ENCODE results near the gene ARL4C. TPM values are rescaled to one million over a fixed set of nuclear protein-coding genes. Genes with fewer than 3 reads are reported as not detected.

ARL4C gene
- total and polyA plus RNA-seq, 8 donors: 15.8 to 28.5 (median 24.2) TPM

DNA sequence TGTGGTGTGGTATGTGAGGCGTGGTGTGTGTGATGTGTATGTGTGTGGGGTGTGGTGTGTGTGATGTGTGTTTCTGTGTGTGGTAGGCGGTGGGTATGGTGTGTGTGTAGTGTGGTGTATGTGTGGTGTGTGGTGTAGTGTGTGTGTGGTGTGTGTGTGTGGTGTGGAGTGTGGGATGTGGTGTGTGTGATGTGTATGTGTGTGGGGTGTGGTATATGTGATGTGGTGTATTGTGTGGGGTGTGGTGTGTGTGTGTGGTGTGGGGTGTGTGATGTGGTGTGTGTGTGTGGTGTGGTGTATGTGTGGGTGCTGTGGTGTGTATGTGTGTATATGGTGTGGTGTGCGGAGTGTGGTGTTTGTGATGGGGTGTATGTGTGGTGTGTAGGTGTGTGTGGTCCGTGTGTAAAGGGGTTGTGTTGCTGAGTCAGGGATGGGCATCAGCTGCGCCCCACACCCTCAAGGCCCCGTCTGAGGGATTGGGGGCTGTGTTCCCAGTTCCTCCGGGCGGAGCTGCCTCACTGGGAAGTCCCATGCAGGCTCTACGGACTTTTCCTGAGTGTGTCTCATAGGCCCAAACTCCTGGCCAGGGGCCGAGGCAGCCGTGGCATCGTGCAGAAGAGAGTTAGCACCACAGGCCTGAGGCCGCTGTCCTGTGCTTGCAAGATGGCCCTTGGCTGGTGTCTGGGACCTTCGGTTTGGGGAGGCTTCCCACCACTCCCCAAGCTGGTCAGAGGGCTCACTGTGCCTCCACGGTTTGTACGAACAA is 18.2 kb upstream of the ARL4C start:
- Histone ChIP-seq H3K9me3 (no peaks in the 10 kb centered on the region), H3K4me3 (no peak overlapping the region), H3K27me3 (no peaks in the 10 kb centered on the region), H3K36me3 (no peaks in the 10 kb centered on the region), H3K27ac (no peak overlapping the region), H3K4me1 (no peaks in the 10 kb centered on the region)
- no peak for ATAC-seq
- intact Hi-C loops (cut with DNase I): no loop called here
- DNase-seq: peak in 1 of 4 donors; percentile 70
- TF ChIP-seq, protein P1, sequence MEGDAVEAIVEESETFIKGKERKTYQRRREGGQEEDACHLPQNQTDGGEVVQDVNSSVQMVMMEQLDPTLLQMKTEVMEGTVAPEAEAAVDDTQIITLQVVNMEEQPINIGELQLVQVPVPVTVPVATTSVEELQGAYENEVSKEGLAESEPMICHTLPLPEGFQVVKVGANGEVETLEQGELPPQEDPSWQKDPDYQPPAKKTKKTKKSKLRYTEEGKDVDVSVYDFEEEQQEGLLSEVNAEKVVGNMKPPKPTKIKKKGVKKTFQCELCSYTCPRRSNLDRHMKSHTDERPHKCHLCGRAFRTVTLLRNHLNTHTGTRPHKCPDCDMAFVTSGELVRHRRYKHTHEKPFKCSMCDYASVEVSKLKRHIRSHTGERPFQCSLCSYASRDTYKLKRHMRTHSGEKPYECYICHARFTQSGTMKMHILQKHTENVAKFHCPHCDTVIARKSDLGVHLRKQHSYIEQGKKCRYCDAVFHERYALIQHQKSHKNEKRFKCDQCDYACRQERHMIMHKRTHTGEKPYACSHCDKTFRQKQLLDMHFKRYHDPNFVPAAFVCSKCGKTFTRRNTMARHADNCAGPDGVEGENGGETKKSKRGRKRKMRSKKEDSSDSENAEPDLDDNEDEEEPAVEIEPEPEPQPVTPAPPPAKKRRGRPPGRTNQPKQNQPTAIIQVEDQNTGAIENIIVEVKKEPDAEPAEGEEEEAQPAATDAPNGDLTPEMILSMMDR (IDR thresholded peaks at IDR 0.05): no peak

DNA sequence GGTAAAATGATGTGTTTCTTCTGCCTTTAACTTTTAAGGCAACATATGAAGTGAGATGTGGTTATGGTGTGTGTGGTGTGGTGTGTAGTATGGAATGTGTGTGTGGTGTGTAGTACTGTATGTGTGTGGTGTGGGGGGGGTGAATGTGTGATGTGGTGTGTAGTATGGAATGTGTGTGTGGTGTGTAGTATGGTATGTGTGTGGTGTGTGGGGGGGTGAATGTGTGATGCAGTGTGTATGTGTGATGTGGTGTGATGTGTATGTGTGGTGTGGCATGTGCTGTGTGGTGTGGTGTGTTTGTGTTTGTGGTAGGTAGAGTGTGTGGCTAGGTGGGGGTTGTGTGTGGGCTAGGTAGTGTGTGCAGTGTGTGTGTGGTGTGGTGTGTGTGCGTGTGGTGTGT is 17.2 kb upstream of the ARL4C start:
- no peak for DNase-seq
- Histone ChIP-seq H3K27ac (no peak overlapping the region), H3K27me3 (no peaks in the 10 kb centered on the region), H3K4me3 (no peak overlapping the region), H3K36me3 (no peaks in the 10 kb centered on the region), H3K4me1 (no peaks in the 10 kb centered on the region), H3K9me3 (no peaks in the 10 kb centered on the region)
- intact Hi-C loops (cut with DNase I): no loop called here
- ATAC-seq: no peak
- TF ChIP-seq, protein P1 (IDR thresholded peaks at IDR 0.05): no peak

DNA sequence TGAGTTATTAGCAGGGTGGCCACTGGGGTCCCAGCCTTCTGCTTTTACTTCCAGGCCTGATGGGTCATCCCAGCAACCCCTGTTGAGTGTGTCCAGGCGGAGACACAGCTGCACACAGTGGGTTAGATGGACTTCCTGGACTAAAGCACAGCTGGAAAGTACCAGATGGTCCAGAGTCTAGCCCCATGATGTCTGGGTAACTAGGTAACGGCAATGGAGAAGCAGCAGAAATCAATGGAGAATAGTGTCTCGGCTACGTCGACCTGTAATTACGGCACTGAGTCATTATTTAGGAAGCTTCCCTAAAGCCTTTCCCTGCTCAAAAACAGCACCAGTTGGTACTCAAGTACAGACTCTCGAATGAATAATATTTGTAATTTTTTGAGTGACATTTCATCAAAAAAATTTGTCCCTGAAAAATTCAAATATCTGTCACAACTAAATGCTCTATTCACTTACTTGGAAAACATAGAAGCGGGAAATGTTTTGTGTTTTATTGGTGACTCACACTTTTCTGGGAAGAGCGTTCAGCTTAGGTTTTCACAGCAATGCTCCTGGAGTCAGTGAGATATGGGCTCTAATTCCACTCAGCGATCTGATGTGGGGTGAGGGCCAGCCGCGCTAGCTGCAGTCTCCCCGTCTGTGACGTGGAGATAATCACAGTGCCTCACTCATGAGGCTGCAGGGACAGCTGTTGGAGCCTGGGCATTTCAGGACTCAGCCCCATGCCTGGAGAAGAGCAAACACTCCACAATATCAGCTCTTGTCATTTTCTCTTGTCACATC is 16.2 kb upstream of the ARL4C start:
- no peak for ATAC-seq
- TF ChIP-seq, protein P1 (IDR thresholded peaks at IDR 0.05): no peak
- Histone ChIP-seq H3K4me1 (no peaks in the 10 kb centered on the region), H3K36me3 (no peaks in the 10 kb centered on the region), H3K27ac (no peak overlapping the region), H3K4me3 (no peak overlapping the region), H3K9me3 (no peaks in the 10 kb centered on the region), H3K27me3 (no peaks in the 10 kb centered on the region)
- DNase-seq: no peak
- intact Hi-C loops (cut with DNase I): no loop called here

DNA sequence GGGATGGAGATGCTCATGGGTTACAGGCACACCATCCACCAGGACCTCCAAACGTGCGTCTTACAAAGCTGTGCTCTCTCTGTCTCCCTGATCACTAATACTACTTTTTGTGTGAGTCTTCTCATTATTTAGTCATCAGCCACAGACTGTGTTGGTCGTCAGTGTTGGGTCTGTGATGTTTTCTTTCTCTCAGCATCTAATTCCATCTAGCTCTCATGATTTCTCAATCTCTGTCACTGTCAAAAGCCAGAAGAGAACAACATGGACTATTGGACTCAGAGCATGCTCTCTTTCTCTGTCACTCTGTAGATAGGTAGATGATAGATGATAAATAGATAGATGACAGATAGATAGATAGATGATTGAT is 6.0 kb upstream of the ARL4C start:
- DNase-seq (no peak), ATAC-seq (no peak)
- Histone ChIP-seq H3K27ac (no peak overlapping the region), H3K4me3 (no peak overlapping the region), H3K4me1 (no peaks in the 10 kb centered on the region), H3K36me3 (no peaks in the 10 kb centered on the region), H3K27me3 (peaks cover 0 to 3% of the 10 kb centered on the region in 2 donors), H3K9me3 (no peaks in the 10 kb centered on the region)
- intact Hi-C loops (cut with DNase I): loop anchor here in 1 of 2 donors (5.0 to 10.0 kb wide), 2 partner anchors 366 to 528 kb away; no protein-coding TSS in a partner anchor
- TF ChIP-seq, protein P1 (IDR thresholded peaks at IDR 0.05): no peak

- Histone ChIP-seq H3K4me1 (peaks cover 0 to 3% of the 10 kb centered on the region in 2 donors), H3K9me3 (no peaks in the 10 kb centered on the region), H3K36me3 (no peaks in the 10 kb centered on the region), H3K27ac (no peak overlapping the region), H3K4me3 (no peak overlapping the region), H3K27me3 (peaks cover 3 to 4% of the 10 kb centered on the region in 2 donors)
- DNase-seq: no peak
- peak; percentile 56 for ATAC-seq
- intact Hi-C loops (cut with DNase I): loop anchor here in 1 of 2 donors (5.0 to 10.0 kb wide), 2 partner anchors 365 to 528 kb away; no protein-coding TSS in a partner anchor
- TF ChIP-seq, protein P1 (IDR thresholded peaks at IDR 0.05): no peak
These were observed 5.5 kb upstream of the ARL4C start for GRCh38 chr2:234502285-234502918.

Measured in left lung (tissue), 10 donors.